ENCODE results near the gene BCL11A. TPM values are rescaled to one million over a fixed set of nuclear protein-coding genes. Genes with fewer than 3 reads are reported as not detected.

The BCL11A gene
- total and polyA plus RNA-seq, 2 experiments from 2014 or later, result 3.5 to 8.9 TPM

DNA sequence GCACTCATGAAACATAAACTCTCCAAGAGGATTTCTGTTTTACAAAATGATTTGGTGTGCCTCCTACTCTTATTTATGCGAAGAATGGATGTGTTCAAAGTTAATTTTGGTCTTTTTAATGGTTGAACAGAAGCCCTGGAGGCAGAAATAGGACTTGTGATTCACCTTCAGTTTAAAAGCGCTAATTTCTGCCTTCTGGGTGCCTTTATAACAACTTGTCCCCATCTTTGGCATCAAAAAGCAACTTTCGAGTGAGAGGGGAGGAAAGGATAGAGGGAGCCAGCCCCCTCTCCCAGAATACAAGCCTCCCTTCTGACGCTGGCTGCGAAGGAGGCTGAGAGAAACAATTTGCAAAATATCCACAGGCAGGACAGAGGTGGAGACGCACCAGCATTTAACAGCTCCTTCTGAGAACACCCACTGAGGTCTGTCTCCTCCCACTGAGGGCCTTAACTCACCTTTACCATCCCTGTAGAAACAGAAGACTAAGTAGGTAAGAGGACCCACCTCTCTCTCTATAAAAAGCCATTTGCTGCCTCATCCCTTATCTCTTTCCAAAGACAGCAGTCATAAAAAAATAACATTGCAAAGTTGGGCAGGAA, 24.3 kb upstream of the BCL11A start:
- TF ChIP-seq EZH2phosphoT487 (IDR thresholded peaks at IDR 0.05; ENCODE audit: insufficient read depth, low read depth), result no peak
- no peak for TF ChIP-seq EZH2 (IDR thresholded peaks at IDR 0.05; ENCODE audit: insufficient read depth, poor library complexity, severe bottlenecking)
- Histone ChIP-seq H3K9me2 (ENCODE audit: insufficient read depth) (no peaks in the 10 kb centered on the region), H2AFZ (no peak overlapping the region), H3F3A (ENCODE audit: insufficient read depth) (no peaks in the 10 kb centered on the region), H3K27me3 (replicated peaks; ENCODE audit: insufficient read depth) (peaks cover 36% of the 10 kb centered on the region), H3K4me3 (no peak overlapping the region), H3K36me3 (ENCODE audit: low read depth) (no peaks in the 10 kb centered on the region), H3K4me1 (ENCODE audit: insufficient read depth) (no peaks in the 10 kb centered on the region), H3K4me2 (ENCODE audit: unreplicated experiment) (no peak overlapping the region), H4K20me1 (ENCODE audit: insufficient read depth) (no peaks in the 10 kb centered on the region), H3K27ac (no peak overlapping the region), H3K9ac (no peak overlapping the region), H3K79me2 (ENCODE audit: insufficient read depth) (no peaks in the 10 kb centered on the region), H3K9me3 (ENCODE audit: low read depth) (no peaks in the 10 kb centered on the region)
- 50 to 58% methylated on average over 6 of the region's 6 CpGs for WGBS, 2 experiments (ENCODE audit: low coverage in 1 of 2, low lambda C conversion rate in 2 of 2, missing lambda C conversion rate in 2 of 2)
- in situ Hi-C loops (cut with MboI), result loop anchor here (25.0 kb wide), 2 partner anchors 1265 to 1815 kb away; no protein-coding TSS in a partner anchor
- DNase-seq, result no peak

DNA sequence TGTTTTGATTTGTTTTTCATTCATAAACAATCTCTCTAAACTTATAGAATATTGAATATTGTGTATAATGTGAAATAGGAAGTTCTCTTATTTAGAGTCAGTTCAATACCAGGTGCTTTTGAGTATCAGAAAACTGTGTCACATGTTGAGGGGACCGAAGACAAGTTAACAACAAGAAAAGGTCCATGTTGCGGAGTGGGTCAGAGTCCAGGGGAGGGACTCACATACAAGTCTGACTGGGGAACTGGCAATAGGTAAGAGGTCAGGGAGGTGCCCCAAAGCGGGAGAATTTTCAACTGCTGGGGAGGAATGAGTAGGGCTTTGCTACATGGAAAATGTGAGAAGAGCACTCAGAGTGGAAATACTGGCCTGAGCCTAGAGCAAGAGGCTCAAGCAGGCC, 19.8 kb upstream of the BCL11A start:
- H3K4me2 ChIP-seq (ENCODE audit: unreplicated experiment), result no peak overlapping the region
- no peak overlapping the region for H3K9ac ChIP-seq
- no peak overlapping the region for H3K4me3 ChIP-seq
- no peak overlapping the region for H3K27ac ChIP-seq
- no peak for DNase-seq
- in situ Hi-C loops (cut with MboI), result loop anchor here (25.0 kb wide), 1 partner anchor 1536 kb away; no protein-coding TSS in a partner anchor
- H4K20me1 ChIP-seq (ENCODE audit: insufficient read depth), result no peaks in the 10 kb centered on the region
- TF ChIP-seq EZH2 (IDR thresholded peaks at IDR 0.05; ENCODE audit: insufficient read depth, poor library complexity, severe bottlenecking), result no peak
- no peak for TF ChIP-seq EZH2phosphoT487 (IDR thresholded peaks at IDR 0.05; ENCODE audit: insufficient read depth, low read depth)
- WGBS, 2 experiments (ENCODE audit: low coverage in 1 of 2, low lambda C conversion rate in 2 of 2, missing lambda C conversion rate in 2 of 2), result 77 to 81% methylated on average over 3 of the region's 3 CpGs
- no peaks in the 10 kb centered on the region for H3K9me2 ChIP-seq (ENCODE audit: insufficient read depth)
- H3K27me3 ChIP-seq (replicated peaks; ENCODE audit: insufficient read depth), result peaks cover 58% of the 10 kb centered on the region
- no peaks in the 10 kb centered on the region for H3F3A ChIP-seq (ENCODE audit: insufficient read depth)
- H3K79me2 ChIP-seq (ENCODE audit: insufficient read depth), result no peaks in the 10 kb centered on the region
- no peaks in the 10 kb centered on the region for H3K36me3 ChIP-seq (ENCODE audit: low read depth)
- no peaks in the 10 kb centered on the region for H3K9me3 ChIP-seq (ENCODE audit: low read depth)
- no peaks in the 10 kb centered on the region for H3K4me1 ChIP-seq (ENCODE audit: insufficient read depth)
- no peak overlapping the region for H2AFZ ChIP-seq

DNA sequence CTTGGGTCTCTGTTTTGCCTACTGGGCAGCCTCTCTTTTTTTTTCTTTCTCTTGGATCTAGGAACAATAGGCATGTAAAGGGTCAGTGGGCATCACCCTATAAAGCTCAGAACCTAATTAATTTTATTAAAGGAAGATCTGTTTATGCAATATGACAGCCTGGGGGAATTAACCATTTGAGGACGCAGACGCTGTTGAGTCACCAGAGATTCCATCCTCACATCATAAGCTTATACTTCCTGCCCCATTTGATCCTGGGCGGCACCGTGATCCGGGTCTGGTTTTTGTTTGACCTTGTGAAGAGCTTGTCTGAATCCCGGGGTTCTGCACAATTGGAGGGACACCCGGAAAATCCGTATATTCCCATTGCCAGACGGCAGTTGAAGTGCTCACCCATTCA, 16.8 kb upstream of the BCL11A start:
- Histone ChIP-seq H3K27me3 (replicated peaks; ENCODE audit: insufficient read depth) (peaks cover 82% of the 10 kb centered on the region), H3K79me2 (ENCODE audit: insufficient read depth) (no peaks in the 10 kb centered on the region)
- WGBS, 2 experiments (ENCODE audit: low coverage in 1 of 2, low lambda C conversion rate in 2 of 2, missing lambda C conversion rate in 2 of 2), result 0 to 7% methylated on average over 9 of the region's 9 CpGs

DNA sequence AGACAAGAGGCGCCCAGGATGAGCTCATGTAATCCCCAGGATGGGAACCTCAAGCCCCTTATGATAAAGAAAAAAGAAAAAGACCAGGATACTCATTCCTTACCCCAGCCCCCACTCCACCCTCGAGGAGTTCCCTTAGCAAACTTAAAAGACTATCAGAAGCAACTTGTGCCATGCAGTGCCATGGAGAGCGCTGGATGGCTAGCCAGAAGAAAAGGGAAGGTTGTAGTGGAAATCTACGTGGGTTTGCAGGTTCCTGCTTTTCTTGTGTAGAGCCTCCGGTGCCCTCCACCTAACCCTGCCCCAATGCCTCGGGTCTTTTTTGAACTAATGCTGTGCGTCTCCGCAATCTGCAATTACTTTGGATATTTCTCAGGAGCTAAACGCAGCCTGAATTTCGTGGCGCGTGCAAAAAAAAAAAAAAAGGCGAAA, 16.2 kb upstream of the BCL11A start:
- WGBS, 2 experiments (ENCODE audit: low coverage in 1 of 2, low lambda C conversion rate in 2 of 2, missing lambda C conversion rate in 2 of 2), result 4% methylated on average over 13 of the region's 13 CpGs
- peak; percentile 9 for DNase-seq
- peak overlapping the region; percentile 58 for H2AFZ ChIP-seq

More for the DNA sequence above, 16.8 kb upstream of the BCL11A start:
- Histone ChIP-seq H2AFZ (no peak overlapping the region), H3K9me3 (ENCODE audit: low read depth) (no peaks in the 10 kb centered on the region), H3K36me3 (ENCODE audit: low read depth) (no peaks in the 10 kb centered on the region), H3K9me2 (ENCODE audit: insufficient read depth) (no peaks in the 10 kb centered on the region), H3K27ac (no peak overlapping the region), H3K9ac (no peak overlapping the region), H3F3A (ENCODE audit: insufficient read depth) (no peaks in the 10 kb centered on the region), H3K4me1 (ENCODE audit: insufficient read depth) (no peaks in the 10 kb centered on the region), H3K4me3 (no peak overlapping the region), H3K4me2 (ENCODE audit: unreplicated experiment) (peak overlapping the region; percentile 88), H4K20me1 (ENCODE audit: insufficient read depth) (no peaks in the 10 kb centered on the region)
- no peak for TF ChIP-seq EZH2phosphoT487 (IDR thresholded peaks at IDR 0.05; ENCODE audit: insufficient read depth, low read depth)
- no peak for TF ChIP-seq EZH2 (IDR thresholded peaks at IDR 0.05; ENCODE audit: insufficient read depth, poor library complexity, severe bottlenecking)
- in situ Hi-C loops (cut with MboI), result loop anchor here (25.0 kb wide), 1 partner anchor 1533 kb away; no protein-coding TSS in a partner anchor
- DNase-seq, result no peak

More for the DNA sequence above, 16.2 kb upstream of the BCL11A start:
- H3K4me3 ChIP-seq, result peak overlapping the region; percentile 70
- no peak overlapping the region for H3K27ac ChIP-seq
- H3K27me3 ChIP-seq (replicated peaks; ENCODE audit: insufficient read depth), result peaks cover 83% of the 10 kb centered on the region
- TF ChIP-seq EZH2 (IDR thresholded peaks at IDR 0.05; ENCODE audit: insufficient read depth, poor library complexity, severe bottlenecking), result no peak
- no peak for TF ChIP-seq EZH2phosphoT487 (IDR thresholded peaks at IDR 0.05; ENCODE audit: insufficient read depth, low read depth)
- H3K9me2 ChIP-seq (ENCODE audit: insufficient read depth), result no peaks in the 10 kb centered on the region
- no peaks in the 10 kb centered on the region for H4K20me1 ChIP-seq (ENCODE audit: insufficient read depth)
- no peaks in the 10 kb centered on the region for H3F3A ChIP-seq (ENCODE audit: insufficient read depth)
- peak overlapping the region; percentile 88 for H3K4me2 ChIP-seq (ENCODE audit: unreplicated experiment)
- no peak overlapping the region for H3K9ac ChIP-seq
- in situ Hi-C loops (cut with MboI), result loop anchor here (25.0 kb wide), 1 partner anchor 1532 kb away; no protein-coding TSS in a partner anchor
- no peaks in the 10 kb centered on the region for H3K4me1 ChIP-seq (ENCODE audit: insufficient read depth)
- no peaks in the 10 kb centered on the region for H3K36me3 ChIP-seq (ENCODE audit: low read depth)
- H3K79me2 ChIP-seq (ENCODE audit: insufficient read depth), result no peaks in the 10 kb centered on the region
- H3K9me3 ChIP-seq (ENCODE audit: low read depth), result no peaks in the 10 kb centered on the region

Measured in GM23248 (cell line).